ENCODE data around the gene FOXQ1.

FOXQ1 gene

GRCh38 chr6:1311400-1312202 is at the start of gene FOXQ1:
Gene FOXQ1, plus strand, starts transcription at chr6:1312098. Its CDS starts 607 bp downstream, at chr6:1312705.
- no peak for DNase-seq

- no peak for DNase-seq
Measured at GRCh38 chr6:1262704-1263038, 49.2 kb upstream of the FOXQ1 start.

- no peak for DNase-seq
Measured at GRCh38 chr6:1263039-1263849, 48.7 kb upstream of the FOXQ1 start.

GRCh38 chr6:1263850-1264377 is 48.0 kb upstream of the FOXQ1 start:
- no peak for DNase-seq

GRCh38 chr6:1264619-1265445 is 47.1 kb upstream of the FOXQ1 start:
- no peak for DNase-seq

- no peak for DNase-seq
Measured at GRCh38 chr6:1266686-1267056, 45.2 kb upstream of the FOXQ1 start.

GRCh38 chr6:1267057-1267732 is 44.7 kb upstream of the FOXQ1 start:
- DNase-seq = no peak

- DNase-seq = no peak
Measured at GRCh38 chr6:1267790-1268762, 43.8 kb upstream of the FOXQ1 start.

GRCh38 chr6:1271071-1271763 is 40.7 kb upstream of the FOXQ1 start:
- no peak for DNase-seq

GRCh38 chr6:1278061-1278720 is 33.7 kb upstream of the FOXQ1 start:
- no peak for DNase-seq

GRCh38 chr6:1279065-1279464 is 32.8 kb upstream of the FOXQ1 start:
- no peak for DNase-seq

GRCh38 chr6:1280666-1281300 is 31.1 kb upstream of the FOXQ1 start:
- no peak for DNase-seq

GRCh38 chr6:1281746-1282145 is 30.2 kb upstream of the FOXQ1 start:
- no peak for DNase-seq

- no peak for DNase-seq
Measured at GRCh38 chr6:1283501-1283900, 28.4 kb upstream of the FOXQ1 start.

GRCh38 chr6:1285556-1285955 is 26.3 kb upstream of the FOXQ1 start:
- DNase-seq = no peak

GRCh38 chr6:1285956-1286355 is 25.9 kb upstream of the FOXQ1 start:
- no peak for DNase-seq

- DNase-seq = no peak
Measured at GRCh38 chr6:1287103-1287591, 24.8 kb upstream of the FOXQ1 start.

GRCh38 chr6:1290086-1290485 is 21.8 kb upstream of the FOXQ1 start:
- DNase-seq = no peak

GRCh38 chr6:1290805-1291204 is 21.1 kb upstream of the FOXQ1 start:
- no peak for DNase-seq

Data from NCI-H1092 (cell line).